ENCODE results near the gene DCLK1.

The DCLK1 gene

GRCh38 chr13:36101157-36101556 is 30.0 kb downstream of the DCLK1 start:
- TF ChIP-seq POLR2AphosphoS5 (IDR thresholded peaks at IDR 0.05; ENCODE audit: low read depth, low read length) (no peak), TAF1 (IDR thresholded peaks at IDR 0.05; ENCODE audit: borderline replicate concordance, insufficient read depth, low read length) (no peak), SIN3A (IDR thresholded peaks at IDR 0.05; ENCODE audit: borderline replicate concordance, insufficient read depth, low read length) (no peak), REST (IDR thresholded peaks at IDR 0.05; ENCODE audit: insufficient read depth in 1 of 2, low read depth in 2 of 2, low read length in 2 of 2) (no peak), FOXP2 (optimal IDR thresholded peaks at IDR 0.05; ENCODE audit: borderline replicate concordance, extremely low read depth, extremely low read length, insufficient read depth) (no peak)

DNA sequence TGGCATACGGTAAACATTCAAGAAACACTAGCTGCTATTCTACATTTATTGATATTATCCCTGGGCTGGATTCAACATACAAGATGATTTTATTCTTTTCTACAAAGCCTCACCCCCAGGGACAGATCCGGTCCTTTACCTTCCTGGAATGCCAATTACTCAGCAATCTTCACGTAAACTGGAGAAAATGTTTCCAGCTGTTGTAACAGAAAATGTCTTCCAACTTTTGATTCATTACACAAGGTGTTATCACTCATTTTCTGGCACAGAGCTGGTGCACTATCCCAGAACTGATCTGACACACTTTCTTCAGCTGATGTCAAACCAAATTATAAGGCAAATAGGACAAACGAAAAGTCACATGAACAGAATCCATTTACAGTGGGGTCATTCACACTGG is 33.1 kb downstream of the DCLK1 start:
- no peak for TF ChIP-seq REST (IDR thresholded peaks at IDR 0.05; ENCODE audit: insufficient read depth in 1 of 2, low read depth in 2 of 2, low read length in 2 of 2)
- TF ChIP-seq TAF1 (IDR thresholded peaks at IDR 0.05; ENCODE audit: borderline replicate concordance, insufficient read depth, low read length) = no peak
- TF ChIP-seq POLR2AphosphoS5 (IDR thresholded peaks at IDR 0.05; ENCODE audit: low read depth, low read length) = no peak
- TF ChIP-seq FOXP2 (optimal IDR thresholded peaks at IDR 0.05; ENCODE audit: borderline replicate concordance, extremely low read depth, extremely low read length, insufficient read depth) = no peak
- no peak for TF ChIP-seq SIN3A (IDR thresholded peaks at IDR 0.05; ENCODE audit: borderline replicate concordance, insufficient read depth, low read length)

GRCh38 chr13:36096461-36097416 is 34.4 kb downstream of the DCLK1 start:
- no peak for TF ChIP-seq POLR2AphosphoS5 (IDR thresholded peaks at IDR 0.05; ENCODE audit: low read depth, low read length)

GRCh38 chr13:36094478-36094877 is 36.7 kb downstream of the DCLK1 start:
- TF ChIP-seq FOXP2 (optimal IDR thresholded peaks at IDR 0.05; ENCODE audit: borderline replicate concordance, extremely low read depth, extremely low read length, insufficient read depth) (no peak), TAF1 (IDR thresholded peaks at IDR 0.05; ENCODE audit: borderline replicate concordance, insufficient read depth, low read length) (no peak), POLR2AphosphoS5 (IDR thresholded peaks at IDR 0.05; ENCODE audit: low read depth, low read length) (no peak), REST (IDR thresholded peaks at IDR 0.05; ENCODE audit: insufficient read depth in 1 of 2, low read depth in 2 of 2, low read length in 2 of 2) (no peak), SIN3A (IDR thresholded peaks at IDR 0.05; ENCODE audit: borderline replicate concordance, insufficient read depth, low read length) (no peak)

GRCh38 chr13:36090592-36090991 is 40.6 kb downstream of the DCLK1 start:
- TF ChIP-seq FOXP2 (optimal IDR thresholded peaks at IDR 0.05; ENCODE audit: borderline replicate concordance, extremely low read depth, extremely low read length, insufficient read depth) (no peak), POLR2AphosphoS5 (IDR thresholded peaks at IDR 0.05; ENCODE audit: low read depth, low read length) (no peak)

DNA sequence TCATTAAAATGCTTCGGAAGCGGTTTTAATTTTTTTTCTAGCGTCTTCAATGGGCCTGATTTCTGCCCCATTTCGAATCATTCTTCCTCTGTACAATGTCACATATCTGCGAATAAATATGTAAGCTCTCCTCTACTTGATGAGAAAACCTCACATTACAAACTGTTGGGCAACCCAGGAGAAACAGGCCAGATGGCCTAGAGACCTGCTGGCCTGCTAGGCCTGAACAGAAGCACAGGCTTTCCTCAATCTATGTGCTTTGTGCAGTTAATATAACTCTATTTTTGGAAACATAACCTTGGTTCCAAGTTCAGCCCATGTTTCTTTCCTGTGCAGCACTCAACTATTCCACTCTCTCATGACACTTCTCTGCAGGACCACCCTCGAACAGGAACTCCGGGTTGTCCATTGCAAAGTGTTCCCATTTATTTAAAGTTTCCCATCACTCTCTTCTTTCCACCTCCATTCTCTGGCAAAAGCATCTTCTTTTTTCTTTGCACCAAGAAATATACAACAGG is 42.0 kb downstream of the DCLK1 start:
- TF ChIP-seq REST (IDR thresholded peaks at IDR 0.05; ENCODE audit: insufficient read depth in 1 of 2, low read depth in 2 of 2, low read length in 2 of 2) (no peak), FOXP2 (optimal IDR thresholded peaks at IDR 0.05; ENCODE audit: borderline replicate concordance, extremely low read depth, extremely low read length, insufficient read depth) (no peak), TAF1 (IDR thresholded peaks at IDR 0.05; ENCODE audit: borderline replicate concordance, insufficient read depth, low read length) (no peak), SIN3A (IDR thresholded peaks at IDR 0.05; ENCODE audit: borderline replicate concordance, insufficient read depth, low read length) (no peak), POLR2AphosphoS5 (IDR thresholded peaks at IDR 0.05; ENCODE audit: low read depth, low read length) (no peak)
